ENCODE results near the gene COL5A2. TPM values are rescaled to one million over a fixed set of nuclear protein-coding genes. Genes with fewer than 3 reads are reported as not detected.

Gene COL5A2
- polyA plus RNA-seq, 1 donor from 2014 or later: 3.6 TPM

DNA sequence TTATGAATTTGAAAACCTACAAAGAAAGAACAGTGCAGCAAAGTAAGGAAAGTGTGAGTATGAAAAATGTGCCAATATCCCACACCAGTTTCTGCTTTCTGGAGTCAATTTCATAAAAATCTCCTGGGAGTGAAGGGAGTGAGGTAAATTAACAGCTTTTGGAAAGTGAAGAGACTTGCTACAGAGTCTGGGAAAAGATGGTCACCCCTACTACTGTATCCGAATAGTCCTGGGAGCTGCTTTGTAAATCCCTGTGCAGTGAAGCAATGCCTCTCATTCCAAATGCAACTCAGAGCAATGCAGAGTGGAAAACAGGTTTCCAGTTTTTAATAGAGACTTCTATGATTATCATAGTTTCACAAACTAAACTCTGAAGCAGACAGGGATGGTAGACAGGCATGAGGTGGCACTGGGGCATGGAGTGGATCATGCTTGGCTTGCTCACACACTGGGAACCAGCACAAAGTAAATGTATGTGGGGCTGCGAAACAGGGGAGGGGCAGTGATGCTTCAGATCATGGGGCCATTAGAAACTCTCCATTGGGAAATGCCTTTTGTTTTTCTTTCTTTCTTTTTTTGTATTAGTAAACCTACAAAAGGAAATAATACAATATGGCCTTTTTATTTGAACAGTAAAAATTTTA lies 10.6 kb downstream of the COL5A2 start:
- TF ChIP-seq CTCF (IDR thresholded peaks at IDR 0.05; ENCODE audit: poor library complexity, severe bottlenecking) (no peak), RAD21 (conservative IDR thresholded peaks at IDR 0.05) (no peak), SMC3 (conservative IDR thresholded peaks at IDR 0.05; ENCODE audit: poor library complexity) (no peak), REST (IDR thresholded peaks at IDR 0.05; ENCODE audit: borderline replicate concordance) (no peak), EP300 (conservative IDR thresholded peaks at IDR 0.05; ENCODE audit: poor library complexity, severe bottlenecking) (no peak), MXI1 (conservative IDR thresholded peaks at IDR 0.05; ENCODE audit: poor library complexity, severe bottlenecking) (no peak), POLR2AphosphoS5 (IDR thresholded peaks at IDR 0.05) (no peak), TAF1 (IDR thresholded peaks at IDR 0.05; ENCODE audit: low read depth) (no peak), EZH2 (IDR thresholded peaks at IDR 0.05; ENCODE audit: borderline replicate concordance, insufficient read depth, low read length, poor library complexity, severe bottlenecking) (no peak)
- Histone ChIP-seq H3K79me2 (replicated peaks; ENCODE audit: insufficient read depth, low read length) (no peaks in the 10 kb centered on the region), H3F3A (ENCODE audit: insufficient read depth, low read length, poor library complexity, severe bottlenecking) (no peaks in the 10 kb centered on the region), H3K9me2 (ENCODE audit: insufficient read depth, low read length) (no peaks in the 10 kb centered on the region), H4K20me1 (ENCODE audit: insufficient read depth) (no peaks in the 10 kb centered on the region), H3K9me3 (ENCODE audit: low read length) (no peaks in the 10 kb centered on the region), H3K36me3 (ENCODE audit: insufficient read depth, low read length) (no peaks in the 10 kb centered on the region), H2AFZ (ENCODE audit: low read depth, low read length) (no peak overlapping the region), H3K27me3 (ENCODE audit: insufficient read depth, low read depth, low read length) (no peaks in the 10 kb centered on the region), H3K4me2 (ENCODE audit: low read length) (no peak overlapping the region), H3K4me3 (ENCODE audit: low read length) (no peak overlapping the region), H3K27ac (ENCODE audit: low read length) (no peak overlapping the region), H3K9ac (ENCODE audit: low read length) (no peak overlapping the region)

DNA sequence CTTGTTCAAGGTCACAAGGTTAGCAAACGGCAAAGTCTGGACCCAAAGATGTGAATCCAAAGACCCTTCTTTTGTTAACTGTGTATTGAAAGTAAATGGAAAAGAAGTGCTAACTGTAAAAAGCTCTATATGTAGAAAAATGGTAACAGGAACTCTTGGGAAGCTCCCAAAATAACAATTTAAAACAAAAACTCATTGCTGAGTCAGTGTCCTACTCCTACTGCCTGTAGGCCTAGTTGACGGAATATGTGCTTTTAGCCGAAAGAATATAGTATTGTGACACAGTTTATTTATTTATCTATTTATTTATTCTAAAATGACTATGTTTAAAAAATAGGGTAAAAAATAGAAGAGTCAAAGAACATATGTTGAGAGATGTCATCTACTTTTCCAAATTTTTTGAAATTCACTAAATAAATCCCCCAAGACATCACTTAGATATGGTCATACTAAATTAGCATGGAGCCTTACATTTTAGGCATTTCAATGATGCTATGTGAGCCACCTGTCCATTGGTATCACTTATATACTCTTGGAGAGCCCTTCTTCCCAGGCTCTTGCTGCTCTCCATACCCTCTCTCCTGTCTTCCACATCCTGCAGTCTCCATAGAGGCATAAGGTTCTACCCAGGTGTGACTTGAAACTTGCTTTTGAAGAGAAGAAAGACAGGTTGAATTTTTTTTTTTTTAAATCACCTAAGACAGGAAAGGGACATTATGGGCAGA lies 13.7 kb downstream of the COL5A2 start:
- no peak overlapping the region for H3K27ac ChIP-seq (ENCODE audit: low read length)
- H3K9ac ChIP-seq (ENCODE audit: low read length): no peak overlapping the region
- H3K9me3 ChIP-seq (ENCODE audit: low read length): no peaks in the 10 kb centered on the region
- H3K27me3 ChIP-seq (ENCODE audit: insufficient read depth, low read depth, low read length): no peaks in the 10 kb centered on the region
- no peaks in the 10 kb centered on the region for H3K36me3 ChIP-seq (ENCODE audit: insufficient read depth, low read length)
- no peak overlapping the region for H2AFZ ChIP-seq (ENCODE audit: low read depth, low read length)
- TF ChIP-seq SMC3 (conservative IDR thresholded peaks at IDR 0.05; ENCODE audit: poor library complexity): no peak
- no peak for TF ChIP-seq POLR2AphosphoS5 (IDR thresholded peaks at IDR 0.05)
- no peak for TF ChIP-seq RAD21 (conservative IDR thresholded peaks at IDR 0.05)
- TF ChIP-seq REST (IDR thresholded peaks at IDR 0.05; ENCODE audit: borderline replicate concordance): no peak
- TF ChIP-seq MXI1 (conservative IDR thresholded peaks at IDR 0.05; ENCODE audit: poor library complexity, severe bottlenecking): no peak
- no peak for TF ChIP-seq CTCF (IDR thresholded peaks at IDR 0.05; ENCODE audit: poor library complexity, severe bottlenecking)
- TF ChIP-seq EZH2 (IDR thresholded peaks at IDR 0.05; ENCODE audit: borderline replicate concordance, insufficient read depth, low read length, poor library complexity, severe bottlenecking): no peak
- no peak for TF ChIP-seq TAF1 (IDR thresholded peaks at IDR 0.05; ENCODE audit: low read depth)
- TF ChIP-seq EP300 (conservative IDR thresholded peaks at IDR 0.05; ENCODE audit: poor library complexity, severe bottlenecking): no peak
- no peaks in the 10 kb centered on the region for H3K79me2 ChIP-seq (replicated peaks; ENCODE audit: insufficient read depth, low read length)
- H4K20me1 ChIP-seq (ENCODE audit: insufficient read depth): no peaks in the 10 kb centered on the region
- no peak overlapping the region for H3K4me2 ChIP-seq (ENCODE audit: low read length)
- no peaks in the 10 kb centered on the region for H3K9me2 ChIP-seq (ENCODE audit: insufficient read depth, low read length)
- no peaks in the 10 kb centered on the region for H3F3A ChIP-seq (ENCODE audit: insufficient read depth, low read length, poor library complexity, severe bottlenecking)
- no peak overlapping the region for H3K4me3 ChIP-seq (ENCODE audit: low read length)
